GM19238 (cell line): Measurements from ENCODE around the gene AGBL5.
"Not testable (repeated sequence)": the region's sequence is repeated elsewhere in the genome, so short reads cannot be mapped to it uniquely, and the experiment has no call there.

Experiments used
- DNase-seq: peaks from one replicate; pipeline ENCODE4 v3.0.0; 2011; ENCODE audit warnings: low spot score; ENCODE audit not compliant: insufficient read length

The AGBL5 gene

GRCh38 chr2:27118525-27119329, 67.3 kb downstream of the AGBL5 start, which contains the start of gene CGREF1:
Gene CGREF1 (minus strand): TSS chr2:27119128. CDS start chr2:27104366, 14,762 bp downstream.
- DNase-seq = no peak

DNA sequence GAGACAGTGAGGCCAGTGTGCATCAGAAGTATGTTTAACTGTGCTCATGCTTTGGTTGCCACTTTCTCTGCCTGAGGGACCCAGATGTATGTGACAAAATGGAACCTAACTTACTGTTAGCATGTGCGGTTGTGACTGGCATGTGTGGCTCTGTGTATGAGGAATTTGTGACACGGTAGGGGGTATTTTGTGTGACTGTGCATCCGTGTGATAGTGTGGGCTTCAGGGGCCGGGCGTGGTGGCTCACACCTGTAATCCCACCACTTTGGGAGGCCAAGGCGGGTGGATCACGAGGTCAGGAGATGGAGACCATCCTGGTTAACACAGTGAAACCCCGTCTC, 67.8 kb downstream of the AGBL5 start:
- not testable (repeated sequence) for DNase-seq
